ENCODE measurements around the gene ZYX. TPM values are rescaled to one million over a fixed set of nuclear protein-coding genes. Genes with fewer than 3 reads are reported as not detected.

The ZYX gene
- total RNA-seq (2022; extraction: Qiagen RNA extraction; ENCODE audit: low read depth) = 151 to 199 TPM (median 194 TPM) in 5 replicates

GRCh38 chr7:143380646-143381426 is at the start of gene ZYX:
Gene ZYX (plus strand): TSS chr7:143381345. CDS start chr7:143381572, 227 bp downstream.

GRCh38 chr7:143362131-143363015 is 18.8 kb upstream of the ZYX start, which contains the start of gene FAM131B:
Gene FAM131B (minus strand): TSS chr7:143362713. CDS start chr7:143362603, 110 bp downstream.

GRCh38 chr7:143408686-143409561 is 27.8 kb downstream of the ZYX start, which contains the start of gene EPHA1:
Gene EPHA1 (minus strand): TSS chr7:143408856. CDS start chr7:143408805, 51 bp downstream.

Other genes with a start within 250 kb of the ZYX start
- gene PIP, start 249.3 kb upstream of the ZYX start, total RNA-seq (2022; extraction: Qiagen RNA extraction; ENCODE audit: low read depth) = 0.27 to 0.30 TPM in 2 of 5 replicates, not detected in the others
- gene TAS2R39, start 197.9 kb upstream of the ZYX start, total RNA-seq (2022; extraction: Qiagen RNA extraction; ENCODE audit: low read depth) = not detected in 5 replicates
- not detected in 5 replicates for gene TAS2R40, start 159.3 kb upstream of the ZYX start, total RNA-seq (2022; extraction: Qiagen RNA extraction; ENCODE audit: low read depth)
- gene GSTK1, start 117.9 kb upstream of the ZYX start, total RNA-seq (2022; extraction: Qiagen RNA extraction; ENCODE audit: low read depth) = 109 to 119 TPM (median 117 TPM) in 5 replicates
- gene TMEM139, start 96.4 kb upstream of the ZYX start, total RNA-seq (2022; extraction: Qiagen RNA extraction; ENCODE audit: low read depth) = 0.69 to 1.9 TPM (median 1.2 TPM) in 5 replicates
- gene CASP2, start 93.0 kb upstream of the ZYX start, total RNA-seq (2022; extraction: Qiagen RNA extraction; ENCODE audit: low read depth) = 18.3 to 23.0 TPM (median 19.6 TPM) in 5 replicates
- gene CLCN1, start 65.2 kb upstream of the ZYX start, total RNA-seq (2022; extraction: Qiagen RNA extraction; ENCODE audit: low read depth) = 0.03 to 0.08 TPM (median 0.03 TPM) in 3 of 5 replicates, not detected in the others
- gene FAM131B, start 18.6 kb upstream of the ZYX start, total RNA-seq (2022; extraction: Qiagen RNA extraction; ENCODE audit: low read depth) = 0.27 to 0.65 TPM (median 0.40 TPM) in 5 replicates
- 0.15 to 0.29 TPM in 2 of 5 replicates, not detected in the others for gene EPHA1, start 27.5 kb downstream of the ZYX start, total RNA-seq (2022; extraction: Qiagen RNA extraction; ENCODE audit: low read depth)
- gene TAS2R60, start 62.1 kb downstream of the ZYX start, total RNA-seq (2022; extraction: Qiagen RNA extraction; ENCODE audit: low read depth) = not detected in 5 replicates
- not detected in 5 replicates for gene TAS2R41, start 96.5 kb downstream of the ZYX start, total RNA-seq (2022; extraction: Qiagen RNA extraction; ENCODE audit: low read depth)
- gene CTAGE15, start 190.5 kb downstream of the ZYX start, total RNA-seq (2022; extraction: Qiagen RNA extraction; ENCODE audit: low read depth) = not detected in 5 replicates
- 0.61 to 1.1 TPM (median 0.81 TPM) in 5 replicates for gene TCAF2, start 239.6 kb downstream of the ZYX start, total RNA-seq (2022; extraction: Qiagen RNA extraction; ENCODE audit: low read depth)